ENCODE results near the gene PRPF8. TPM values are rescaled to one million over a fixed set of nuclear protein-coding genes. Genes with fewer than 3 reads are reported as not detected.

The PRPF8 gene
- total RNA-seq, 4 donors from 2014 or later: 145 to 281 (median 182) TPM

GRCh38 chr17:1621273-1621954, 63.3 kb downstream of the PRPF8 start:
- no peak for TF ChIP-seq CTCF (IDR thresholded peaks at IDR 0.05; ENCODE audit: low read depth)

GRCh38 chr17:1620486-1620885, 64.2 kb downstream of the PRPF8 start:
- no peak for TF ChIP-seq CTCF (IDR thresholded peaks at IDR 0.05; ENCODE audit: low read depth)

- no peak for TF ChIP-seq CTCF (IDR thresholded peaks at IDR 0.05; ENCODE audit: low read depth)
Observed at GRCh38 chr17:1617620-1618174, 67.0 kb downstream of the PRPF8 start.

DNA sequence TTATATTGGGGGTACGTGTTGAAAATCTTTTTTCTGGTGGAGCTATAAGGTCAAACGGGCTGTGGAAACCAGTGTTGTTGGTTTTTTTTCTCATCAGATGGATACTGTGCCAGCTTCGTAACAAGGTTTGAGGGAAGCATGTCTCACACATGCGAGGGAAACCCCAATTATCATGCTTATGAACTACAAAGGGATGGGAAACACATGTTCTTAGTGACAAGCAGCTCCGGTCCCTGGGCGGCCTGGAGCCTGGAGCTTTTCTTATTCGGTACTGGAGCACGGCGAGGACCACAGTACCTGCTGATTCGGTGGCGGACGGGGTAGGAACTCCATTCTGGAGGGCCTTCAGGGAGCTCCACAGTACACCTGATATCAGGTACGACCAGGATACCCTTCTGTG, 68.6 kb downstream of the PRPF8 start:
- TF ChIP-seq CTCF (IDR thresholded peaks at IDR 0.05; ENCODE audit: low read depth): no peak

GRCh38 chr17:1612400-1612799, 72.3 kb downstream of the PRPF8 start:
- no peak for TF ChIP-seq CTCF (IDR thresholded peaks at IDR 0.05; ENCODE audit: low read depth)

DNA sequence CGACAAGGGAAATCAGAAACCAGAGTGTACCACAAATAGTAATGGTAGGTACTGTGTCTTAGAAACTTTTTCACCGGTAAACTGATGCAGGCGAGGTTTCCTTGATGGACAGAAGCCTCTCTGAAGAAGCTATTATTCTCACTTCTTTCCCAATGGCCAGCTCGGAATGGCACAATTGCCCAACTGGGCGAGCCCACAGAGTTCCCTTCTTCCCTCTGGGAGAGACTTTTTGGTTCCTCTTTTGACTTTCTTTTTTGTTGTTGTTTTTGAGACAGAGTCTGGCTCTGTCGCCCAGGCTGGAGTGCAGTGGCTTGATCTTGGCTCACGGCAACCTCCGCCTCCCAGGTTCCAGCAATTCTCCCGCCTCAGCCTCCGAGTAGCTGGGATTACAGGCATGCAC, 73.0 kb downstream of the PRPF8 start:
- TF ChIP-seq CTCF (IDR thresholded peaks at IDR 0.05; ENCODE audit: low read depth): no peak

DNA sequence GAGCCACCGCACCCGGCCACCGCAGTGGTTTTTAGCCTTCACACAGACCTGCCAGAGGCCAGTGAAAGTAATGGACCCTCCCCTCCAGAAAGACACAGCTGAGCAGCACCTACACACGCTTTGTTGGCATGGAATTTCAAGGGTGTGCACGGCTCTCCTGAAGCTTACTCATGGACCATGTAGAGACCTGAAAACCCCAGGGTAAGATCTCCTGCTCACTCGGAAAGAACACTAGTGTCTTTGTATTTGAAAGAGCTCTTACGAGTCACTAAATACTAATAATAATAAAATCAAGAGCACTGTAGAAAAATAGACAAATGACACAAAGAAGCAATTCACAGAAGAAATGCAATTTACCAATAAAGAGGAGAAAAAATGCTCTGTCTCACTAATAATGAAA, 76.0 kb downstream of the PRPF8 start:
- no peak for TF ChIP-seq CTCF (IDR thresholded peaks at IDR 0.05; ENCODE audit: low read depth)
